GM19238 (cell line): ENCODE data around the gene NAB2.
A peak's percentile ranks its signal among the peaks of the same experiment; 100 is the strongest.
"Not testable (repeated sequence)": the region's sequence is repeated elsewhere in the genome, so short reads cannot be mapped to it uniquely, and the experiment has no call there.

Experiments
- DNase-seq: peaks from one replicate; pipeline ENCODE4 v3.0.0; 2011; ENCODE audit warnings: low spot score; ENCODE audit not compliant: insufficient read length

Gene NAB2

GRCh38 chr12:57110104-57111030 is 21.5 kb downstream of the NAB2 start:
- DNase-seq, result peak; percentile 70

DNA sequence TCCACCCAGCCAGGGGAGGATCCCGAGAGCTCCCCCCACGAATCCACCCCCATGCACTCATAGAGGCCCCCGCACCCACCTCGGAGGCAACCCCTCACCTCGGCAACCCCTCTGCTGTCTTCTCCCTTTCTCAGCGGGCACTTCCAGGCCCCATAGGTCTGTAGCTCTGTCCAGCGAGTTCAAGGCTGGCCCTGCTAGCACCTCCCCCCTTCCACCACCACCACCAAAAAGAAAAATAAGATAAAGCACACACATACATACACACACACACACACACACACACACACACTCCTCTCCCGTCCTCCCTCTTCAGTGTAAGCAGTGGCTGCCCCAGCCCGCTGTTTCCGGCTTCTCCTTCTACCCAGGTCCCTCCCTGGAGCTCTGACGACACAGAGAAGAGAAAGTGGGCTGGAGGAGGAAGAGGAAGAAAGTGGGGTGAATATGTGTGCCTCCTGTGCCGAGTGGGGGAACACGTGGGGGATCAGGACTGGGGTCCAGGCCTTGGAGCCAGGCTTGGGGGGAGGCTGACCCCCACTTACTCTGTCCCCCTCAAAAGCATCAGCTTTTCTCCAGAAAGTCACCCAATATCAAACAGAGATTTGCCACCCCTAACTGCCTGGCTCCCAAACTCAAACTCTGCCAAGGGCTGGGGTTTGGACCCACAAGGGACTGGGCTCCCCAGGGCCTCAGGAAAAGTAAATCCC is 22.3 kb downstream of the NAB2 start, which contains the start of gene STAT6:
Gene STAT6, minus strand, starts transcription at position 332 of the 704 bp plus-strand sequence. CDS start 3,084 bp downstream, outside the sequence.
- peak; percentile 78 for DNase-seq

DNA sequence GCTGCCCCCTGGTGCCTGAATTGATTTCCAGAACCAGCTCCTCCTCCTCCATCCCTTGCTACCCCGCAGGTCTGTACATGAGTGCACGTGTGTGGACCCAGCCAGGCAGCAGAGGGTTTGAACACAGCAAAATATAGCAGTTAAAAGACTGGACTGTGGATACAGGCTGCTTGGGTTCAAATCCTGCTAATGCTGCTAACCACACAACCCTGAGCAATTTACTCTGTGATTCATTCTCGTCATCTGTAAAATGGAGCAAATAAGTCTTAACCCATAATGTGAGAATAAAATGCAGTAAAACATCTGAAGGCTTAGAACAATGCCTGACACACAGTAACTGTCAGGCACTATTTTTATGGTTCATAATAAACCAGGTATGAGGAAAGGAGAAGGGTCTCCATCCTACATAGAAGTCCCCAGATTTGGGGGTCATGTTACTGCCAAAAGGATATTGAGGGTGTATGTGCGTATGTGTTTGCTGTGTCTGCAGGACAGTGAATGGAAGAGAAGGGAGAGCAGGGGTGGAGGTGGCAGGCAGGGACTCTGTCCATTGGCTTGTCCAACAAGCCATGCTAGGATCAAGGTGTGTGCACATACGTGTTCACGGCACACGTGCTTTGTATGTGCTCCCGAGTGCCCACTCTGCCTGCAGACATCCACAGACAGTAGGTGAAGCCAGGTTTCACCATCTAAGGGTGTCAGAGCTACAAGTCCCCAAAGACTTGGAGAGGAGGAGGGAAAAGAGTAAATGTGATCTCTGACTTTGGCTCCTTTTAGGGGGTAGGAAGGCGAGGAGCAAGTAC is 23.8 kb downstream of the NAB2 start:
- DNase-seq, result no peak

DNA sequence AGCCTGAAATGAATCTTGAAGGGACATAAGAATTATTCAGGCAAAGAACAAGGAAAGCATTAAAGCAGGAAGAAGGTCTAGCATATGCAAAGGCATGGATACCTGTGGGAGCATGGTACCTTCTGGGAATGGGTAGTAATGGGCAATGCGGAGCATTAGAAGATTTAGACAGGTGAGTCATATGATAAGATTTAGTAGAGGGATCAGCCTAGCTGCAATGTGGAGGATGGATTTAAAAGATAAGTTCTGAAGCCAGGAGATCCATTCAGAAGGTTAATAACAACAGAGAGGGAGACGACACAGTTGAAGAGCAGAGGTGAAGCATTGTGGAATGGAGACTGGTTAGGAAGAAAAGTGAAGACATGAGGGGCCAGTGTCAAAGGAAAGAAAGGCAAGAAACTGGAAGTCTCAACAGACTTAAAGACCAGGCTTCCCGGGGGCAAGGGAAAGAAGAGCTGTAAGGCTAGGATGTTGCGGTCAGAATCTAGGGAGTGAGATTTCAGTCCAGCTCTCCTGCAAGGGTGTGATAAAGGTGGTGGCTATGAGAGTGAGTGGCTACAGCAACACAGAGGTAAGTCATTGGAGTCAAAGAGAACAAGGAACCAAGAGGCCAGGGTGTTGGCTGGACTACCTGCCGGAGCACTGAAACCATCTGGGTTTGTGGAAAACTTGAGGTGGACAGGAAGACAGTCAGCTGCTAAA is 27.8 kb downstream of the NAB2 start:
- DNase-seq, result no peak

DNA sequence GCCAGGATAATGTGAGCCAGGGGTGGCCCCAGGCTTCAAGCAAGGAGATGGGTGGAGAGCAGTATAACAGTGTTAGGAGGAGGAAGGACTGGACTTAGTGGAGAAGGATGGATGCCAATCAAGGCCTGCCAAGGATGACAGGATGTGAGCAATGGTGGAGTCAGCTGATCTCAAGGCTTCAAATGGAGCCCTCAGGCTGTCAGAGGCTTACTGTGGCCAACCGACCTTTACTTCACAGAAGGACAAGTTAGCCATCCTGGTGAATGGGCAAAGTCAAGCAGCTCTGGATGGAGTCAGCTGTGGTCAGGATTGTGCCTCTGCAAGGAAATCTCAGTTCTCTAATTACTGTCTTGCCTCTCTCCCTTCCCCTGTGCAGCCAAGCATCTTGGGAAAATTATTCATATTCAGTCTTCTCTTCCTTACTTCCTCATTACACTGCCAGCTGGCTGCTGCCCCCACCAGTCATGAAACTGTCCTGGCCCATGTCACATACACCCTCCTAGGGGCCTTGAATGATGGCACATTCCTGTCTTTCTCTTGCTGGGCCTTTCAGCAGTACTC is 29.9 kb downstream of the NAB2 start:
- DNase-seq, result no peak

DNA sequence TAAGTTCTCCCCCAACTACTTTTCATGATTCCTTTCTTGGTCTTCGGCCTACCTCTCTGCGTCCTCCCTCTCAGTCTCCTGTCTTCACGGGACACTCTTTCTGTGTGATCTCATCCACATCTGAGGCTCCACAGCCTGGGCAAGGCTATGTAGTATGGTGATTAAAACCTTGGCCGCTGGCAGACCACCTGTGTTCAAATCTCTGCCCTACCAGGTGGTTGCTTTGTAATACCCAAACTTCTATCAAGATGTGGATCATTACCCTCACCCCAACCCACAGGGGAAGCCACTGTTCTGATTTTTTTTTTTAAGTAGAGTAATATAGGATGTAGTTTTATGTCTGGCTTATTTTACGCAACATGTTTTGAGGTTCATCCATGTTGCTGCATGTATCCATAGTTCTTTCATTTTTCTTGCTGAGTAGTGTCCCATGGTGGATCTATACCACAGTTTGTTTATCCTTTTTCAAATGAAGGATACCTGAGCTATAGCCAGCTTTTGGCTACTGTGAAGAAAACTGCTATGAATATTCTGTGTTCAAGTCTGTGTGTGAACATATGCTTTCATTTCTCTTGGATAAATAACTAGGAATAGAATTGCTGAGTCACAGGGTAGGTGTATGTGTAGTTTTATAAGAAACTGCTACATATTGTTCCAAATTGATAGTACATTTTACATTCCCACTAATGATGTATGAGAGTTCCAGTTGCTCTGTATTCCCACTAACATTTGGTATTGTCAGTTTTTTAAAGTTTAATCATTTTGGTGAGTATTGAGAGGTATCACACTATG is 30.6 kb downstream of the NAB2 start:
- no peak for DNase-seq

DNA sequence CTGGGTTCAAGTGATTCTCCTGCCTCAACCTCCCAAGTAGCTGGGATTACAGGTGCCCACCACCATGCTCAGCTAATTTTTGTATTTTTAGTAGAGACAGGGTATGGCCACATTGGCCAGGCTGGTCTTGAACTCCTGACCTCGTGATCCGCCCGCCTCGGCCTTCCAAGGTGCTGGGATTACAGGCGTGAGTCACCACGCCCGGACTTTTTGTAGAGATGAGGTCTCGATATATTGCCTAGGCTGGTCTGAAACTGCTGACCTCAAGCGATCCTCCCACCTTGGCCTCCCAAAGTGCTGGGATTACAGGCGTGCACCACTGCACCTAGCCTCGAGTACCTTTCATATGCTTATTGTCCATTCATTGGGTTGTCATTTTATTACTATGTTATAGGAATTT is 31.8 kb downstream of the NAB2 start:
- not testable (repeated sequence) for DNase-seq

DNA sequence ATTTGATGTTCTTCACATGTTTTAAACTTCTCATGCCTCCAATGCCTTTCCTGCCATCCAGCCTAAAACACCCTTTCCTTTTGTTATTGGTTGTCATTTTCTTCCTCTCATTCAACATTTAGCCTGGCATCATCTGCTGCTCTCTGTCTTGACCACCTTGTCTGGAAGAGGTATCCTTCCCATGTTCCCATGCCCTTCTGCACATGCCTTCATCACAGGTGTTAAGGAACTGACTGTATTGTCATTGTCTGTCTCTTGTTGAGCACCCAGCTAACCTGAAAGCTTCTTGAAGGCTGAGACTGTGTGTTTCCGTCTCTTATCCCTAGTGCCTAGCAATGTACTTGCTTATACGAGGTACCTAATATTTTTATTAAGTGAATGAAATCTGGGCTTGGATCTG is 34.9 kb downstream of the NAB2 start:
- no peak for DNase-seq

- DNase-seq, result peak; percentile 65
Observed at GRCh38 chr12:57124261-57124877, 35.5 kb downstream of the NAB2 start.

GRCh38 chr12:57126061-57126460 is 37.1 kb downstream of the NAB2 start:
- no peak for DNase-seq

GRCh38 chr12:57126561-57126960 is 37.6 kb downstream of the NAB2 start:
- DNase-seq, result no peak

GRCh38 chr12:57127101-57127725 is 38.3 kb downstream of the NAB2 start:
- DNase-seq, result no peak

DNA sequence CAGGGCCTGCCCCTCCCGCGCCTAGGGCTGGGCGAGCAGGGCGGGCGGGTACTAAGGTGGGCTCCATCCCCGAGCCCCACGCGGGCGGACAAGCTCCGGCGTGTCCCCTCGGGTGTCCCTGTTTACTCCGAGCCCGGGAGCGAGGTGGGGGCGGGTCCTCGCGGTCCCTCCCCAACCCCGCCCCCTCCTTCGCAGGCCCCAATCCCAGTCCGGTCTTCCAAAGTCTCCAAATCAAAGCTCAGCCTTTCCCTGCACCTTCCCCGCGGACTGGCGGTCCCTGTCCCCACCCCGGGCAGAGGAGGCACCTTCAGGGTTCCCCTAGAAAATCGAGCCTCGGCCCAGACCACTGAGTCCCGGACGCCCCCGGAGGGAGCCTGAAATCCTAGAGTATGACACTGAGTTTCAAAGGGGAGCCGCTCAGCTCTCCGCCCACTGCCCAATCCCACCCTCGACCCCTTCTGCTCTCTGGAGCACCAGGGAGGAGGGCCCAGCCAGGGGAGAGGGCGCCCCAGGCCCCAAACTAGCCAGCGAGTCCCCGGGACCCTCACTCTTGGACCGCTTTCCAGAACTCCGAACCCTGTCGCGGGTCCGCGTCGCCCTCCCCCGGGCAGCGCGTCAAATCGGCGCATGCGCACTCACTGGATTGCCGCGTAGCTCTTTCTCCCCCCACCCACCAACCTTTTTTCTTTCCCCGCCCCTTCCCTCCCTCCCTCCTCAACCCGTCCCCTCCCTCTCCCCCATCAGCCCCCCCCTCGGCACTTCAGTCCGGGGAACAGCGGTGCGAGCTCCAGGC is 39.0 kb downstream of the NAB2 start, which contains the start of gene LRP1:
Gene LRP1, plus strand, starts transcription at position 758 of the 793 bp plus-strand sequence. CDS start 482 bp downstream, outside the sequence.
- DNase-seq, result peak; percentile 53

GRCh38 chr12:57128519-57129247 is 39.8 kb downstream of the NAB2 start:
- DNase-seq, result no peak

- DNase-seq, result no peak
Observed at GRCh38 chr12:57129321-57129842, 40.5 kb downstream of the NAB2 start.

- DNase-seq, result no peak
Observed at GRCh38 chr12:57129889-57130288, 41.0 kb downstream of the NAB2 start.

DNA sequence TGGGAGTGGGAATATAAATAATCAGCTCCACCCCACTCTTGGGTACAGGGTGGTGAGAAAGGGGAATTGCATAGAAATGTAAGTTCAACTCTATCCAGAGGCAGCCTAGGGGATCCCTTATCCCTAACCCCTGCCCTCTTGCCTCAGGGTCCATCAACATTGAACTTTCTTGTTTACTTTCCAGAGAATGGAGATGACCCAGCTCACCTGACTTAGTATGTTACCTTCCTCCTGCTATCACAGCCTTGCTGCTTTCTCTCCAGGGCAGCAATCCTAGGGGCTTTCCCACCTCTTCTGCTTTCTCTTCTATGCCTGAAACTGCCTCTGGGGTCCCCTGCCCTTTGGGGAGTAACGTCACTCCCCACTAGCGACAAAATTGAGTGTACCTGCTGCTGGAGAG is 42.0 kb downstream of the NAB2 start:
- DNase-seq, result no peak
